Mesodermal cell (in vitro differentiated cells): Measurements from ENCODE around the gene CRB1.

Experiments used
- H3K27ac ChIP-seq: 2 replicates; pipeline ENCODE4 v1.7.0; 2013; ENCODE audit warnings: mild to moderate bottlenecking, low read depth, low read length, moderate library complexity; ENCODE audit not compliant: severe bottlenecking
- H3K36me3 ChIP-seq: 2 replicates; pipeline ENCODE4 v1.7.1; 2013; ENCODE audit warnings: mild to moderate bottlenecking, low read length, moderate library complexity; ENCODE audit not compliant: control insufficient read depth, insufficient read depth
- H3K4me1 ChIP-seq: one replicate; pipeline ENCODE4 v1.7.1; 2013; ENCODE audit warnings: mild to moderate bottlenecking, low read length; ENCODE audit not compliant: insufficient read depth, control insufficient read depth, poor library complexity, severe bottlenecking
- H3K4me3 ChIP-seq: 2 replicates; pipeline ENCODE4 v1.7.0; 2013; ENCODE audit warnings: low read length, control low read depth, mild to moderate bottlenecking; ENCODE audit not compliant: insufficient read depth, poor library complexity, severe bottlenecking; ENCODE audit errors: extremely low read depth
- H3K9me3 ChIP-seq: 2 replicates; pipeline ENCODE4 v1.7.1; 2013; ENCODE audit warnings: mild to moderate bottlenecking, low read length, moderate library complexity; ENCODE audit not compliant: control insufficient read depth
- whole genome bisulfite sequencing, 2 experiments: methylation state at CpG; one replicate each; pipeline ENCODE4 v1.1.5; 2013; ENCODE audit warnings: missing lambda C conversion rate in 2 of 2; ENCODE audit not compliant: insufficient coverage in 2 of 2; 5-methylcytosine and 5-hydroxymethylcytosine counted together

CRB1 gene

DNA sequence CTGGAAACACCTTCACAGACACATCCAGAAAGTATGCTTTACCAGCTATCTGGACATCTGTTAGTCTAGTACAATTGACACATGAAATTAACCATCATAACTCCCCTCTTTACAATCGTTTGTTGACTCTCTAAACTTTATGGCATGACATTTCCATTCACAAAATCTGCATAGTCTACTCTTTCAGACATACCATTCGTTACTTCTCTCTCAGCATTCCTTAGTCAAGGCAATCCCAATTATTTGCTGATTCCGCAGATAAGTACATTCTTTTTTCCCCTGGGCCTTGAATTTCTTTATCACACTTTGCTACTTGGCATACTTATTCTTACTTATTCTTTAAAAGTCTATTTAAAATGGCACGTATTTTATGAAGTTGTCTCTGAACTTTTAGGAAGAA, 15.1 kb upstream of the CRB1 start:
- Histone ChIP-seq H3K4me1 (no peaks in the 10 kb centered on the region), H3K27ac (no peak overlapping the region), H3K36me3 (no peaks in the 10 kb centered on the region), H3K9me3 (no peaks in the 10 kb centered on the region), H3K4me3 (no peak overlapping the region)
- WGBS, 2 experiments, result 66 to 80% methylated on average over 3 of the region's 4 CpGs

DNA sequence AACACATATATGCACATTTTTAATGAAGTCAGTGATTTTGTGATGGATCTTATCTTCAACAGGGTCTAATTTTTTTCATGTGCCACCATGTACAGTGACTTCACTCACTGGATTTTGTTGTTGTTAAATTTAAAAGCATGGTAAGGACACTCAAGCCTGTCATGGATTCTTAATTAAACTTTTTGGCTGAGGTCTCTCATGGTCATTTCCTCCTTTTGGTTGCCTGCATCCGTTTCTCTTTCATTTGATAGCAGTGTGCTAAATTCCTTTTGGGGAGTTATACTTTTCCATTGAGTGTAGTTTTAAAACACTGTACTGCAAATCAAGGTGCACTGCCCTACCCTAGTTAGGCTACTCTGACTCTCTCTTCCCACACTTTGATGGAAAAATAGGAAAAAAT, 13.2 kb upstream of the CRB1 start:
- WGBS, 2 experiments, result no CpG with 5 or more reads among the region's 1 CpG
- Histone ChIP-seq H3K4me3 (no peak overlapping the region), H3K9me3 (no peaks in the 10 kb centered on the region), H3K27ac (no peak overlapping the region), H3K4me1 (no peaks in the 10 kb centered on the region), H3K36me3 (no peaks in the 10 kb centered on the region)

DNA sequence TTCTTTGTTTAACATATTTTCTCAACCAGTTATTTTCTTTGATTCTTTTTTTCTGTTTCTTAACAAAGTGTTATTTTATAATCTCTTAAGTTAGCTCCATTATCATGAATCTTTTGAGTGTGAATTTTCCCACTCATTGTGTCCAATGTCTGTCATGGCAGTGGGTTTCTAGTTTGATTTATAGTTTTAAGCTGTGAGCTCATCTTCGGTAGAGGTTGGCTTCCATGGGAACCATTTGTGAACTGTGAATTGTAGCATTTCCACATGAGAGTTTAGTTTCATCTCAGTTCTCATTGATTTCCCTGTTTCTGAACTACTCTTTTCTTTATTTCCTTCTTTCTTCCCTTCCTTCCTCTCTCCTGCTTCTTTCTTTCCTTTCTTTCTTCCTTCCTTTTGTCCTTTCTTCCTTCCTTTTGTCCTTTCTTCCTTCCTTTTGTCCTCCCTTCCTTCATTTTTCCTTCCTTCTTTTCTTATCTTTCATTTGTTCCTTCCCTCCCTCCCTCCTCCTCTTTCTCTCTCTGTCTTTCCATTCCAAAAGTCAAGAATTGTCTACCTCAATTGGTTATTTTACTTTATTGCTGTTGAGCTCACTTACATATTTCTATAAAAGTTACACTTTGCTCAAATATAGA, 3.0 kb upstream of the CRB1 start:
- H3K36me3 ChIP-seq, result no peaks in the 10 kb centered on the region
- no CpG with 5 or more reads among the region's 1 CpG for WGBS, 2 experiments
- no peak overlapping the region for H3K4me3 ChIP-seq
- no peak overlapping the region for H3K27ac ChIP-seq
- no peaks in the 10 kb centered on the region for H3K9me3 ChIP-seq
- no peaks in the 10 kb centered on the region for H3K4me1 ChIP-seq

DNA sequence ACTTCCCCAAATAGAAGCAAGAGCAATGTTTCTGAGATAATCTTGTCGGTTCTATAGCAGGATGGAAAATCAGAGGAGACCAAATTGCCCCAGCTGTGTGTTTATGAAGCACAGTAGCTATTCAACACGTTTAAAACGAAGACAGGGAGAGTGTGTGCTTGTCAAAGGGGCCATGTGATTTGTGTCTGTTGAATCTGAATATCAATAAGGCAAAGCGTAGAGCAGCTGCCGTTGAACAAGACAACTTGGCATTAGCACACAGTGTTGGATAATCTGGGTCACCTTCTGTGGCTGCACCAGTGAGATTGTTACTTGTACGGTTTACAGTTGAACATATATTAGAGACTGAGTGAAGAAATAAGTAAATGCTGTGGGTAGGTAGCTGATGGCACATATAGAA, 1.0 kb downstream of the CRB1 start:
- 61 to 63% methylated on average over 5 of the region's 6 CpGs for WGBS, 2 experiments
- no peak overlapping the region for H3K4me3 ChIP-seq
- H3K9me3 ChIP-seq, result no peaks in the 10 kb centered on the region
- H3K36me3 ChIP-seq, result no peaks in the 10 kb centered on the region
- H3K27ac ChIP-seq, result no peak overlapping the region
- no peaks in the 10 kb centered on the region for H3K4me1 ChIP-seq

DNA sequence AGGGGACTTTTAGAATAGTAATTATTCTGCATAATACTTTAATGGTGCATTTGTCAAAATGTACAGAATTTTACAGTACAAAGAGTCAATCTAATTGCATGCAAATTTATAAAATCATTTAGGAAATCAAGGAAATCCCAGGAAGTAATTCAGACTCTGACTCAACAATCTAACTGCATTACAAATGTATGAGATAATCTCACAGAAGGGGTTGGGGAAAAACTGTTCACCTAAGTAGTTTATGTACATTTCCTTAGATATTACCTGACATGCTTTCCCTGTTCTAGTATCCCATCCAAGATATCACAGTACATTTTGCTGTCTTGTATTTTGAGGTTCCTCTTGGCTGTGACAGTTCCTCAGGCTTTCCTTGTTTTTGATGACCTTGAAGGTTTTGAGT, 4.7 kb downstream of the CRB1 start:
- H3K4me3 ChIP-seq, result no peak overlapping the region

DNA sequence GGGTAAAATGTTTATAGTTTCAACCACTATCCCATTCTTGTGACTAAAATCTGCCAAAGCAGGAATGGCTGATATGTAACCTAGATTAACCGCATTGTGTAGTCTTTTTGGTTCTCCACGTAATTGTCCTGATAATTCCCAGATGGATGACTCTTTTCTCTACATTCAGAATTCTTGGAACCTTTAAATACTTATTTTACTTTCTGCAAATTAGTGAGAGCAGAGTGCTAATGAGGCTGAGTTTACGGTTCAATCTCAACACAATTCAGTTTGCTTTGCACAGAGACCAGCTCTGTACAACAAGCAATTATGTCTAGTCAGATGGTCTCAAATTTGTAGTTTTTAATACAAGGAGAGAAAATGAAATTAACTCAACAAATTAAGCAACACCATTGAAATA, 9.1 kb downstream of the CRB1 start:
- no peak overlapping the region for H3K4me3 ChIP-seq
- no peak overlapping the region for H3K27ac ChIP-seq
- WGBS, 2 experiments, result 100% methylated on average over 2 of the region's 3 CpGs; no CpG with 5 or more reads in 1 of the 2 experiments
- no peaks in the 10 kb centered on the region for H3K4me1 ChIP-seq
- no peaks in the 10 kb centered on the region for H3K9me3 ChIP-seq
- H3K36me3 ChIP-seq, result no peaks in the 10 kb centered on the region

More for the DNA sequence above, 4.7 kb downstream of the CRB1 start:
- Histone ChIP-seq H3K36me3 (no peaks in the 10 kb centered on the region), H3K27ac (no peak overlapping the region), H3K4me1 (no peaks in the 10 kb centered on the region), H3K9me3 (no peaks in the 10 kb centered on the region)

DNA sequence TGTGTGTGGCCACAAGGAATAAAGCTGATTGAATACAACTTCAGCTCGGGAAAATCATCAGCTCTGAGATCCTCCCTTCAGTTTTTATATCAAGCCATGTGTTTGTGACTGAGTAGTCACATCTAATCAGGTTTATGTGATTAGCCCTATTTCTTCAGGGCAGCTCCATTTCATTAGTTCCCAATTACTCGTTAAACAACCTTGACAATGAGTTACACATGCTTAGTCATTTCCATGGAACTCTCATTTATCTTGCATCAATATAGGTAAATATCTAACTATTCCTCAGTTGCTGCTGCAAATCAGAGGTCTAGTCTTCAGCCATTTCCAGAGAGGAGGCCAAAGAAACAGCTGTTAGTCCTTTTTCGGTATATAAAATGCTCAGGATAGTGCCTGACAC, 16.3 kb downstream of the CRB1 start:
- WGBS, 2 experiments, result 80% methylated on average over 1 of the region's 3 CpGs; no CpG with 5 or more reads in 1 of the 2 experiments
- Histone ChIP-seq H3K36me3 (no peaks in the 10 kb centered on the region), H3K27ac (no peak overlapping the region), H3K4me1 (no peaks in the 10 kb centered on the region), H3K4me3 (no peak overlapping the region), H3K9me3 (no peaks in the 10 kb centered on the region)

DNA sequence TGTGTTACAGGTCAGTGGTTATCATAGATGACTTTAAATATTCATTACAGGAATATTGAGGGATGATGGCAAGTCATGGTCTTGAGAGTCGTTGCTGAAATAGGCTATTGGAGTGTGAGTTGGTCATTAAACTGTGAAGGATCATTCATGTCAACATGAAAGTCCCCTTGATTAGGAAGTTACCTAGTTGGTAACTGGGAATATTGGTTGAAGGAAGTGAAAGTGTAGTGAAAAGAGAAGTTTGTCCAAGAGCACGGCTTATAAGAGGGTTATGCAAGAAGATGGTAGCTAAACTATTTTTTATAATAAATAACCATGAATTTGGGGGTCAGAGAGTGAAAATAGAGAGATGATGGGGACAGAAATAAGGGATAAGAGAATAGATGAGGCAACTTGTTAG, 16.9 kb downstream of the CRB1 start:
- Histone ChIP-seq H3K9me3 (no peaks in the 10 kb centered on the region), H3K4me3 (no peak overlapping the region), H3K27ac (no peak overlapping the region), H3K4me1 (no peaks in the 10 kb centered on the region), H3K36me3 (no peaks in the 10 kb centered on the region)
- WGBS, 2 experiments, result 100% methylated on average over 1 of the region's 2 CpGs; no CpG with 5 or more reads in 1 of the 2 experiments

DNA sequence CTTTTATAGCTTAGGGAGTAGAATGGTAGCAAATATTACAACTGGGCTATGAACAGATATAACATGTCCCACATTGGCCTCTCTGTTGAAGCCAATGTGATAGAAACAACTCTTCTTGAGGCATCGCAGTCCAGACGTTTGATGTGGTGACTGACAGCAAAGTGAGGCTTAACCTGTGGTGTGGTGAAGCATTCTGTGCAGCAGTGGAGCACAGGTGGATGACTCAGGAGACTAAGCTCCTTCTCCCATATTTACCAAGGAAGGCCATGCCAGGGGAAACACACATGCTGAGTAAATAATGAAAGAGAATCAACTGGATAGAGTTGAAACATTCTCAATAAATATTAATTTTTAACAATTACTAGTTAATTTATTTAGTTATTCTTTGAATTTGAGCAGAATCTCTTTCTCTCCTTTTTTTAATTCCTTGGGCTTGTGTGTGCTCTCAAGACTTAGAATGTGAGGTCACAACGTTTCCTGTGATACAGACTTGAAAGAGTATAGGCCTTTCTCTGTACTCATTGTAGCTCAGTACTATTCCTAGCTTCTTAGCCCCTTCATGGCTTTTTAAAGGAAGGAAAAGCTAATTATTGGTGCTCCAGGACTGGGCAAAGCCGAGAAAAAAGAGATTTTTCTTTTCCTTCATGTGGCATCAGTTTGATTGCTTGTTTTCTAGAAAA, 17.6 kb downstream of the CRB1 start:
- WGBS, 2 experiments, result 83 to 89% methylated on average over 1 to 3 of the region's 4 CpGs

DNA sequence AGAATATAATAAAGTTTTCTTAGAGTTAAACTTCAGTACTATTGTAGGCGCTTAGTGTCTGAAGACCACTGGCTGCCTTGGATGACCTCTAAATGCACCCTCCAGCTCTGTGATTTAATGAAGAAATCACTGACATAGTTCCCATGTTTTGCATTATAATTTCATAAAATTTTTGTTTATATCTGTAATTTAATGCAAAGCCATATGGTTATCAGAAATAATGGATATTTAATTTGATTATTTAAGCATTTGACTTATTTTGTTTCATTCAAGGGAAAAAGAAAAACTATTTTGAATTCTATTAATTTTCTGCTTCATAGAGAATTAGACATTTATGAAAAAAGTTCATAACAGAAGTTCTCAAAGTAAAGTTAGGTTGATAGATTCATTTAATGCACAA, 18.6 kb downstream of the CRB1 start:
- H3K27ac ChIP-seq, result no peak overlapping the region
- 80% methylated on average over 1 of the region's 1 CpG; no CpG with 5 or more reads in 1 of the 2 experiments for whole genome bisulfite sequencing, 2 experiments
- no peaks in the 10 kb centered on the region for H3K4me1 ChIP-seq
- H3K4me3 ChIP-seq, result no peak overlapping the region
- no peaks in the 10 kb centered on the region for H3K36me3 ChIP-seq
- no peaks in the 10 kb centered on the region for H3K9me3 ChIP-seq

More for the DNA sequence above, 17.6 kb downstream of the CRB1 start:
- H3K9me3 ChIP-seq, result no peaks in the 10 kb centered on the region
- H3K4me1 ChIP-seq, result no peaks in the 10 kb centered on the region
- no peaks in the 10 kb centered on the region for H3K36me3 ChIP-seq
- no peak overlapping the region for H3K27ac ChIP-seq
- H3K4me3 ChIP-seq, result no peak overlapping the region

DNA sequence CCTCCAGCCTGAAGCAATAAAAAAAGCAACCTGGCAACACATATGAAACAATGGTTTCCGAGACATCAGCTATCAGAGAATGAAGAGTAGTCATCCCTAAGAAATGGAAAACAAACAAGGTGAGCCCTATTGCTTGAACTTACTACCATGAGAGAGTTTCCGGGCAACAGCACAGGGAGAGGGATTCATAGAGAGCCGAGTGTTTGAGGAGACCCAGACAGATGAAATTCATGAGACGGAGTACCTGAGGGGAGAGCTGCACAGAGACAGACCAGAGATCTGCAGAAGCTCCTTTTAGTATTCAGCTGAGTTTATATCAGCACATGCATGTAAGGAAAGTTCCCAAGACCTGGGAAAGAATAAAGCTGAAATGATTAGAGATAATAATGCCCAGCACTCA, 19.8 kb downstream of the CRB1 start:
- 82 to 94% methylated on average over 4 of the region's 4 CpGs for WGBS, 2 experiments
- H3K27ac ChIP-seq, result no peak overlapping the region
- no peaks in the 10 kb centered on the region for H3K9me3 ChIP-seq
- H3K36me3 ChIP-seq, result no peaks in the 10 kb centered on the region
- no peaks in the 10 kb centered on the region for H3K4me1 ChIP-seq
- H3K4me3 ChIP-seq, result no peak overlapping the region
